ENCODE results near the gene SPPL2B.

SPPL2B gene

GRCh38 chr19:2300533-2300932 is 28.0 kb upstream of the SPPL2B start:
- no peak for DNase-seq (ENCODE audit: low read depth in 3 of 3)

- DNase-seq (ENCODE audit: low read depth in 3 of 3): no peak
These were observed 25.9 kb upstream of the SPPL2B start for GRCh38 chr19:2302319-2303210.

GRCh38 chr19:2303211-2303798 is 25.2 kb upstream of the SPPL2B start:
- DNase-seq (ENCODE audit: low read depth in 3 of 3): no peak

- no peak for DNase-seq (ENCODE audit: low read depth in 3 of 3)
These were observed 22.8 kb upstream of the SPPL2B start for GRCh38 chr19:2305452-2306280.

- no peak for DNase-seq (ENCODE audit: low read depth in 3 of 3)
These were observed 22.1 kb upstream of the SPPL2B start for GRCh38 chr19:2306281-2306806.

- no peak for DNase-seq (ENCODE audit: low read depth in 3 of 3)
These were observed 21.5 kb upstream of the SPPL2B start for GRCh38 chr19:2306971-2307370.

- DNase-seq (ENCODE audit: low read depth in 3 of 3): no peak
These were observed 20.9 kb upstream of the SPPL2B start for GRCh38 chr19:2307518-2308012.

GRCh38 chr19:2308114-2308556 is 20.3 kb upstream of the SPPL2B start, which contains the start of gene LINGO3:
TSS of gene LINGO3 (minus strand) at chr19:2308154. CDS start at chr19:2291776, 16,378 bp downstream.
- DNase-seq (ENCODE audit: low read depth in 3 of 3): no peak

- no peak for DNase-seq (ENCODE audit: low read depth in 3 of 3)
These were observed 18.6 kb upstream of the SPPL2B start for GRCh38 chr19:2309734-2310362.

- DNase-seq (ENCODE audit: low read depth in 3 of 3): no peak
These were observed 17.4 kb upstream of the SPPL2B start for GRCh38 chr19:2311093-2311492.

GRCh38 chr19:2312820-2313501 is 15.5 kb upstream of the SPPL2B start:
- no peak for DNase-seq (ENCODE audit: low read depth in 3 of 3)

- no peak for DNase-seq (ENCODE audit: low read depth in 3 of 3)
These were observed 13.2 kb upstream of the SPPL2B start for GRCh38 chr19:2315121-2315817.

- no peak for DNase-seq (ENCODE audit: low read depth in 3 of 3)
These were observed 12.6 kb upstream of the SPPL2B start for GRCh38 chr19:2315818-2316353.

- no peak for DNase-seq (ENCODE audit: low read depth in 3 of 3)
These were observed 11.2 kb upstream of the SPPL2B start for GRCh38 chr19:2317300-2317699.

GRCh38 chr19:2317756-2318155 is 10.7 kb upstream of the SPPL2B start:
- DNase-seq (ENCODE audit: low read depth in 3 of 3): no peak

GRCh38 chr19:2318923-2319322 is 9.6 kb upstream of the SPPL2B start:
- DNase-seq (ENCODE audit: low read depth in 3 of 3): no peak

GRCh38 chr19:2319551-2319950 is 8.9 kb upstream of the SPPL2B start:
- no peak for DNase-seq (ENCODE audit: low read depth in 3 of 3)

- no peak for DNase-seq (ENCODE audit: low read depth in 3 of 3)
These were observed 8.4 kb upstream of the SPPL2B start for GRCh38 chr19:2320049-2320448.

GRCh38 chr19:2320939-2321338 is 7.5 kb upstream of the SPPL2B start:
- no peak for DNase-seq (ENCODE audit: low read depth in 3 of 3)
